Medulla oblongata (tissue), 1 donor: ENCODE results near the gene WDR27.
A peak's percentile ranks its signal among the peaks of the same experiment; 100 is the strongest.
"Not testable (repeated sequence)": the region's sequence is repeated elsewhere in the genome, so short reads cannot be mapped to it uniquely, and the experiment has no call there.

Source experiments
- DNase-seq: peaks from one replicate; pipeline ENCODE4 v3.0.0-alpha.2; 2015; ENCODE audit errors: extremely low spot score

The WDR27 gene

GRCh38 chr6:169479783-169480495 lies 221.9 kb downstream of the WDR27 start:
- no peak for DNase-seq

DNA sequence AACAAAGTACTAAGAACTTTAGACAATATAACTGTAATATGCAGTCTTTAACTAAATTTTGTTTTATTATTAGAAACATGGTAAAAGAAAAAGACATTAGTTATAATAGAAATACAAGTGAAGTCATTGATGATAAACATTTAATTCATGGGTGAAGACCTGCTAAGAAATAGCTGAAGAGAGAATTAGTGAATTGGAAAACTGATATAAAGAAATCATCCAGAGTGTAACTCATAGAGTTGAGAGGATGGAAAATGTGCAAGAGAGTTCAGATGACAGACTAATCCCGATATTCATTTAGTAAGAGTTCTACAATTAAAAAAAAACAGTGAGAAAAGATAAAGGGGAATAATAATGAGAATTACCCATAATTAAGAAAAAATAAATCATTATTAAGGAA lies 227.5 kb downstream of the WDR27 start:
- no peak for DNase-seq

DNA sequence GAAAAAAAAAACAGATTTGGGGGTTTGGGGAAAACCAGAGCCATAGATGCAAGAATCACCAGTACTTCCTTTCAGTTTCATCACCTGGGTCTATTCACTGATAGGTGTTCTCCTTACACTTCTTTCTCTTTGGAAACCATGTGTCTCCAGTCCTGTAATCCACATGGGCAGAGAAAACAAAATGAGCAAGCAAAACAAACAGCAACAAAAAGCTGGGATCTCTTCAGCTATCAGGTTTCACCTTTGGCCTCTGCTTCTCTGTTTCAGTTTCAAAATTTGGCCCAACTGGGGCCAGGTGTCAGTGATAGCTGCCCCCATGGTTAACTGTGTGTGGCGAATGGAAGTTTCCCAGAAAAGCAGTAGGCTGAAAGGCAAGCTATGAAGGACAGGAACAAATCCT lies 228.2 kb downstream of the WDR27 start:
- DNase-seq = no peak

GRCh38 chr6:169472786-169473416 lies 228.9 kb downstream of the WDR27 start:
- DNase-seq = no peak

DNA sequence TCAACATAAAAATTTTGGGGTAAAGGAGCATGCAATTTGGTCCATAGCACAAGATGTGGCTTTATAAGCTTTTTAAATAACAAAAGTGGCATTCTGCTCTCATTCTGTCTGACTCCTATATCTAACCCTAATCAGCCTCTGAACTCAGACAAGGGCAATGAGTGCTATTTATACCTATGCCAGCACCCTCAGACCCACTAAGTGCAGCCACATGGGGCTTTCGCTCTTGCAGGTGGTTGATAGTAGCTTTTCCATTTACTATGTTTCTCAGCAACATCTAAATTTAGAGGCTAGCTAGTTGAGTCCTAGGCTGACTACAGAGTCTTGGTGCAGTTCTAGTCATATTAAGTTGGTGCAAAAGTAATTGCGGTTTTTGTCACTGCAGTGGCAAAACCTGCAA lies 231.0 kb downstream of the WDR27 start:
- no peak for DNase-seq

- DNase-seq = no peak
Measured at GRCh38 chr6:169469028-169469427, 232.8 kb downstream of the WDR27 start.

DNA sequence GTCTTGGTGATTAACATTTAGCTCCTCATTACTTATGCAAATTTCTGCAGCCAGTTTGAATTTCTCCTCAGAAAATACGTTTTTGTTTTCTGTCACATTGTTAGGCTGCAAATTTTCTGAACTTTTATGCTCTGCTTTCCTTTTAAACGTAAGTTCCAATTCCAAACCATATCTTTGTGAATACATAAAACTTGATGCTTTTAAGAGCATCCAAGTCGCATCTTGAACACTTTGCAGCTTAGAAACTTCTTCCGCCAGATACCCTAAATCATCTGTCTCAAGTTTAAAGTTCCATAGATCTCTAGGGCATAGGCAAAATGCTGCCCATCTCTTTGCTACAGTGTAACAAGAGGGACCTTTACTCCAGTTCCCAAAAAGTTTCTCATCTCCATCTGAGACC lies 234.1 kb downstream of the WDR27 start:
- DNase-seq = not testable (repeated sequence)

DNA sequence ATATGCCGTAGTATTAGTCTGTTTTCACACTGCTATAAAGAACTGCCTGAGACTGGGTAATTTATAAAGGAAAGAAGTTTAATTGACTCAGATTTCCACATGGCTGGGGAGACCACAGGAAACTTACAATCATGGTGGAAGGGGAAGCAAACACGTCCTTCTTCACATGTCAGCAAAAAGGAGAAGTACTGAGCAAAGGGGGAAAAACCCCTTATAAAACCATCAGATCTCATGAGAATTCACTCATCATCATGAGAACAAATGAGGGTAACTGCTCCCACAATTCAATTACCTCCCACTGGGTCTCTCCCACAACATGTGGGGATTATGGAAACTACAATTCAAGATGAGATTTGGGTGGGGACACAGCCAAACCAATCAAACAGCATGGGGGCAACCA lies 235.6 kb downstream of the WDR27 start:
- not testable (repeated sequence) for DNase-seq

DNA sequence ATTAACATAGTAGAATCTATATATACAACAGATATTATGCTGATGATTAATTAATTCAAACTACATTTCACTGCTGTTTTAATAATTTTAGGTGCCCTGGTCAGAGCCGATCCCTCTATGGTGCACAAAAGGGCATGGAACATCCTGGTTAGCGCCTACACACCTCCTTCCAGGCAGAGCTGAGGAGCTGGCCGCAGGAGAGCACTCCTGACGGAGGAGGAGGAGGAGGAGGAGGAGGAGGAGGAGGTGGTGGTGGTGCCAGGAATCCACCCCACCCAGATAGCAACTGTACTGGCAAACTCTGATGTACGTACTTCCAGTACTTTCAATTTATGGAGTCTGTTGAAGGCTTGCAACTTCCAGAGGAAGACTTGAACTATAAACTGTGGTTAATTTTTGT lies 244.1 kb downstream of the WDR27 start:
- no peak for DNase-seq

- DNase-seq = no peak
Measured at GRCh38 chr6:169456840-169457239, 245.0 kb downstream of the WDR27 start.

- DNase-seq = no peak
Measured at GRCh38 chr6:169455470-169455869, 246.4 kb downstream of the WDR27 start.

DNA sequence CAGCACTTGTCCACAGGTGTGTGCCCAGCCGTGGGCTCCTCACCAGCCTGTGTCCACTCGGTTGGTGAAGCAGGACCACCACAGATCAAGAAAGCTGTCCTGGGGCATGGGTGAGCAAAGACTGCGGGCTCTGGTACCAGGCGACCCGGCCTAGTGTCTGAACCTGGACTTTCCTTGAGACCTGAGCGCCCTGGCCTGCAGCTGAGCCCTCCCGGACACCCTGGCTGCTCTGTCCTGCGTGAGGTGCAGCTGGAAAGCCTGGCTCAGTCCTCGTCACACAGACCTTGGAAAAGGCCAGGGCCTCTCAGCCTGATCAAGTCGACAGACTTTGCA lies 247.0 kb downstream of the WDR27 start:
- no peak for DNase-seq

DNA sequence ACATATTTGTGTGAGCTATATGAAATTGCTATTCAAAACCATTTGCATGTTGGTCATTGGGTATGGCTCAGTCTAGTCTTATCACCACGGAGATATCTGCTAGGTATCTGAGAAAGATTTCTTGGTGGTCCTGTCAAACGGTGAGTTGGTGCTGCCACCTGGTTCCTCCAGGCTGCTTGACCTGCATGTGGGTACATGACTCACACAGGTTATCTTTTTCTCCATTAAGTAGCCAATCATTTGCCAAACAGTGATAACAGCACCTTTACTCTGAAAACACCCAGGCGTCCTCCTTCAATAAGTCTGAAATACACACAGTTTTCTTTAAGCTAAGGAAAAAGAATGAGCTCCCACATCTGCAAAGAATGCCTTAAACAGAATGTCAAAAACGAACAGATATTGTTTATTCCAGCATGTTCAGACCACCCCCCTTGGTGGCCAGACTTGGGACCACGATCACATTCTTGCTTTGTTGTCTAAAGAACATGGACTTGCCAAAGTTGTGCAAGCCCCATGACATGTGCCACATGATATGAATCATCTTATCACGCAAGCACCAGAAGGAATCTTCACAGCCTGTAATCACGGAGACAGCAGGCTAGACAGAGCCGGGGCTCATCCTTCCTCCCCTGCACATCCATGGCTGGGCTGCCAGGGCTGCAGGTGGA lies 247.5 kb downstream of the WDR27 start:
- DNase-seq = no peak

DNA sequence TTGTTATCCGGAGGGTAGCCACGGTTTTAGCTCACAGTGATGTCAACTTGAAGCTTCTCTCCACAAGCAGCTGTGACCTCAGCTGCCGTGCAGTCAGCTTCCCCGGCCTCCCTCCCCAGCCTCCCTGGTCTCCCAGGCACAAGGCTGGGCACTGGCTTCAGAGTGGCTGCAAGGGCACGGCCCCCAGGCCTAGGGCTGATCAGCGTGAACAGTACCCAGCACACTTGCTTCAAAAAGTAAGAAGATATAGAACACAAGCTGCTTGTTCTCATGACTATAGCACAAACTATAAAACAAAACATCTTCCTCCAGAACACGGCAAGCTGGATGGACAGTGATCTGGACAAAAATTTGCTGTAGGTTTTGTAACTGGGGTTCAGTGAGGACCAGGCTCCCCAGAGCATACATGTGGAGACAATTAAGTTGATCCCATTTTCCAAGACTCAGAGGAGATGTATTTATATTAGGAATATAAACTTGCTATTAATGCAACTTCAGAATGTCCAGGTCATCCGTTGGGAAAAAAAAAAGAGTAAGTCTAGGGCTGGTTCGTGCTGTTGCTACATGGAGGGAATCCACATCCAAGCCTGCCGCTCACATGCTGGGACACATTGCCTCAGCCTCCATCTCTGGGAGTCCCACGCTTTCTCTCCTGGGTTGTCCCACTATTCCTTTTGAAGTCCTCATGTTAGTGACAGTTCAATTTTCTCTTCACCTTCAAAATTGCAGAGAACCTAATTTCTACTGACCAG lies 248.8 kb downstream of the WDR27 start:
- DNase-seq = no peak

- DNase-seq = peak; percentile 21
Measured at GRCh38 chr6:169452117-169452868, 249.5 kb downstream of the WDR27 start.

- no peak for DNase-seq
Measured at GRCh38 chr6:169451065-169451838, 250.6 kb downstream of the WDR27 start.

- peak; percentile 20 for DNase-seq
Measured at GRCh38 chr6:169450097-169450496, 251.7 kb downstream of the WDR27 start.

DNA sequence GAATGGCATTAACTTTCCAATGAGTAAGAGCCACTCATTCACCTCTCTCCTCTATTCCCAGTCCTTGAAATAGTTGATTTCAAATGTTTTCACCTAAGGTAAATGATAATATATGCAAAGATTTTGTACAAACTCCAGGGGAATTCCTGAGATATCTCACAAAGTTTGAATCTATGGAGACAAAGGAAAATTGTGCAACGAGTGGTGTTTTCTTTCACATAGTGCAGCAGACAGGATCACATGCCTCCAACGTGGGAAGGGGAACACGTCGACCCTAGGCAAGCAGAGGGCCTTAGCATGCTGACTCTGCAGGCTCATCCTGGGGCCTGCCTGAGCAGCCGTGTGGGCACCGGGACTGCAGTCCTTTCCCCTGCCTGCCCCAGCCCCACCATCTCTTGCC lies 252.6 kb downstream of the WDR27 start:
- no peak for DNase-seq

DNA sequence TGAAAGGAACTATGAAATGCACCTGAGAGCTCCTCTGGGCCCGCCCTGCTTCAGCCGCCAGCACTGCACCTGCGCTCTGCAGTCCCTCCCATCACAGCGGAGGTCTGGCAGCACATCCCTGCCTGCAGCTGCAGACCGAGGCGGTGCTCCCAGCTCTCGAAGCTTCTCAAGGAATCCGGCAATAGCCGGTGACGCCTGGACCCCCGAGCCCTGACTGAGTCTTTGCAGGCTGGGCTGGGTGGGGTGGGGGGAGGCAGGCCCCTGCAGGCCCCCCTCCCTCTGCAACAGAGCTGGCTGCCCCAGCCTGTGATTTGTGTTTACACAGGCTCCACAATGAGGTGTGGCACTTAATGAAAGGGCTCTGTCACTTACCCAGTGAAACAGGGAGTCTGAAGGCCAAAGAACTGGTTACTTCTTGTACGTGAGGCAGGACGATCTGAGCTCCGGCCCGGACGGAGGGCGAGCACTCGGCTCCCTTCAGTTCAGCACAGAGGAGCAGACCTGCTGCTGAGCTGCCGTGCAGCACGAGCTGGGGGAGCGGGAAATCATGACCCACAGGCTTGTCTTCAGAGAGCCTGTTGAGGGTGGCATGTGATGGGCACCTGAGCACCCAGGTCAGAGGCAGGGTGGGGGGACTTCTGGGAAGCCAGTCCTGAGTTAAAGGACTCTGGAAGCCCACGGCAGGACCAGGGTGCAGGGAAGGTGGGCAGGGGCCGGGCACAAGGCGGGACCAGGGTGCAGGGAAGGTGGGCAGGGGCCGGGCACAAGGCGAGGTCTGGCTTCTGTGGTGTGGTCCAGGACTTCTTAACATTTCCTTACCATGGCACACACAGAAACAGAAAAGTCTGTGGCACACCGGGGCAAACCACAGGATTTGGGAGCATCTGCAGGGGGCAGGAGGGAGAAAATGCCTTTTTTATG lies 255.9 kb downstream of the WDR27 start:
- DNase-seq = no peak

GRCh38 chr6:169445227-169445626 lies 256.6 kb downstream of the WDR27 start:
- no peak for DNase-seq
